Adipose tissue (tissue), 3 donors: ENCODE measurements around the gene RHOV. TPM values are rescaled to one million over a fixed set of nuclear protein-coding genes. Genes with fewer than 3 reads are reported as not detected.

Experiments
- H3K27ac ChIP-seq: one replicate; pipeline ENCODE4 v1.5.1; 2013; ENCODE audit warnings: low read depth, low read length
- WGBS, 3 donors: extraction: QIAGEN DNeasy Blood & Tissue Kit; methylation state at CpG; one replicate each; pipeline ENCODE4 v1.1.7; 2013; 5-methylcytosine and 5-hydroxymethylcytosine counted together
- polyA plus RNA-seq, 3 donors: library from polyadenylated mRNA; stranded (reverse); fragments of 200-250 nt; gene quantifications; one replicate each; pipeline ENCODE4 v1.2.3, GENCODE V29; 2013
- donor health status: healthy with polysubstance abuse.
- donor health status: Bipolar disorder and iron deficiency.
- donor health status: healthy.

Gene RHOV
- polyA plus RNA-seq, 3 donors = 0.30 to 14.6 TPM; not detected in 1

DNA sequence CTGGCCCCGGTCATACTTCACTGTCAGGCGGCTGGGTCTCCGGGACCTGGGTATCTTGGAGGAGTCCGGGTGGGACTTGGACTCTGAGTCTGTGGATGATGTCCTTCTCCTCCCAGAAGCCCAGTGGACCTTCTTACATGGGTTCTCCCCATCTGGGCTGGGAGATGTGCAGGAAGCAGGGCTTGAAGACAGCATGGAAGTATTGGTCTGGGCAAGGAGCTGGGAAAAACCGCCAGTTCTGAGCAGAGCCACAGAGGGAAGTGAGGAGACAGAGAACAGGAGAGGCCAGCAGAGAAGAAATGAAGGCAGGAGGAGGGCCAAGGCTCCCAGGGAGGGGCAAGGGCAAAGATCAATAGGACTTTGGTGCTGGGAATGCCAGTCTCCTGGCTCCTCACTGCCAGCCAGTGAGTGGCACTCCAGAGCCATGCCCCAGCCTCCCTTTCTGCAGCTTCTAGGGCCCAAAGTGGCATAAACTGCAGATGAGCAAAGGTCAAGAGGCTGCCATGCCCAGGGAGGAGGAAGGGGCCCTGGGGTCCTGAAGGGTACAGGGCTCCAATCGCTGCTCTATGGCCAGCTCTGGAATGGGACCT, 45.5 kb downstream of the RHOV start, which contains the start of gene PPP1R14D:
Gene PPP1R14D, minus strand, starts transcription at position 262 of the 590 bp plus-strand sequence. Its CDS starts 67 bp downstream, at position 195.
- H3K27ac ChIP-seq = no peak within 1 kb of the TSS
- WGBS, 3 donors = 88 to 91% (median 90%) methylated on average over 6 of the region's 6 CpGs

GRCh38 chr15:40826423-40827075, 47.5 kb downstream of the RHOV start:
- no peak overlapping the region for H3K27ac ChIP-seq
- 84 to 89% (median 89%) methylated on average over 4 of the region's 4 CpGs for WGBS, 3 donors

DNA sequence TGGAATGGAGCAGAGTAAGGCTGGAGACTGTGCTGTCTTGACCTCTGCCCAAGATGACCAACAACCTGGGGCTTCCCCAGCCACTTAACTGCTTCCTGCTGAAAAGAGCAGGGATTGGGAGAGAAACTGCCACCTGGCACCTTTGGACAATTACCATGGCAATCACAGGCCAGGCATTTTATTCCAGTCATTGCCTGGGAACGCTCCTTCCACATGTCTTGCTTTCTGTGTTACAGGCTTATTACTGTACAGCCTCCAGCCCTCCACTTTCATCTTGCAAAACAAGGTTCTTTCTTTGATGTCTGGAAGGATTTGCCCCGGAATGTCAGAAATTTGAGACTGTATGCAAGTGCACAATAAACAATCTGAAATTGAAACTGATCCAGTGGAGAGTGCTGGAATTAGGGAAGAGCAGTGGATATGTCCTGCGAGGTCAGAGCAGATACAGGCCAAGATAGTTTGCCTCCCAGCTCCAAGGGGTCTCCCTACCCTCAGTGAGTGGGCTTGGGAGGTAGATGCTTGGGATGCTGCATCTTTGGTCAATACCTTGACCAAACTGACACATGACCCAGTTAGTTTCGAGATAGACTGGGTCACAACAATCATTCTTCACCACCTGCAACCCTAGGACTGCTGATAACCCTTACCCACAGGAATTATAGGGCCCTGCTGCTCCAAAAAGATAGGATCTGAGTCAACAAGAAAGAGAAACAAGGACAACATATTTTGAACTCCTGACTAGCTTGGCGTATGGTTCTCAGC, 48.2 kb downstream of the RHOV start:
- H3K27ac ChIP-seq = no peak overlapping the region
- 62 to 69% (median 65%) methylated on average over 5 of the region's 5 CpGs for WGBS, 3 donors

DNA sequence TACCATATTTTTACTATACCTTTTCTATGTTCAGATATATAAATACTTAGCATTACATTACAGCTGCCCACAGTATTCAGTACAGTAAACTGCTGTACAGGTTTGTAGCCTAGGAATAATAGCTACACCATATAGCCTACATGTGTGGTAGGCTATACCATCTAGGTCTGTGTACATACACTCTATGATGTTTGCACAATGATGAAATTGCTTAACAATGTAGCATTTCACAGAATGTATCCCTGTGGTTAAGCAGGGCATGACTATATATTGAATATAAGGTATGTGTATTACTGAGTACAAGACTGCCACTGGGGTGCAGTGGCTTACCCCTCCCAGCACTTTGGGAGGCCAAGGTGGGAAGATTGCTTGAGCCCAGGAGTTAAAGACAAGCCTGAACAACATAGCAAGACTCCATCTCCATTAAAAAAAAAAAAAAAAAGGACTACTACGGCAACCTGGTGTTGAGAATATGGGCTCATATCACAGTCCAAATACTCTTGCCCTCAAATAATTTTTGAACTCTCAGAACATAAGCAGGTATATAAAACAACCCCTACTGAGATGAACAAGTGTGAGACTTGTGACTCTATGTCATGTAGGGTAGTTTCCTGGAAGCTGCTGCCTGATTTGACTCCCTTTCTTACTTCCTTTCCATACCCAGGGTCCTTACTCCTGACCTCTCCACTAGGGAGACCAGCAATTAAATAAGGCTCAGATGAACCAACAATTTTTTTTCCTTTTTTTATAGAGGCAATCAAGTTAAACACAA, 50.3 kb downstream of the RHOV start:
- 86 to 92% (median 88%) methylated on average over 1 of the region's 1 CpG for WGBS, 3 donors
- H3K27ac ChIP-seq = no peak overlapping the region

Other genes starting within 250 kb of the RHOV start
- gene RAD51, start 179.1 kb downstream of the RHOV start, polyA plus RNA-seq = 1 to 10 TPM in 1 of 3 donors, under 1 TPM in 2; 0.24 to 1.0 (median 0.31) TPM
- 10 to 100 TPM; 28.9 to 87.2 (median 41.9) TPM for gene RMDN3, start 119.0 kb downstream of the RHOV start, polyA plus RNA-seq
- 100 to 1,000 TPM in 1 of 3 donors, 10 to 100 TPM in 2; 17.7 to 125 (median 96.5) TPM for gene GCHFR, start 110.2 kb downstream of the RHOV start, polyA plus RNA-seq
- gene C15orf62, start 104.3 kb downstream of the RHOV start, polyA plus RNA-seq = under 1 TPM; 0.17 to 0.67 (median 0.33) TPM
- 10 to 100 TPM; 12.0 to 14.2 (median 13.3) TPM for gene ZFYVE19, start 67.1 kb downstream of the RHOV start, polyA plus RNA-seq
- gene DNAJC17, start 66.8 kb downstream of the RHOV start, polyA plus RNA-seq = 10 to 100 TPM; 22.4 to 41.5 (median 41.0) TPM
- gene PPP1R14D, start 45.5 kb downstream of the RHOV start, polyA plus RNA-seq = 1 to 10 TPM in 1 of 3 donors, under 1 TPM in 1, not detected in 1; 0.13 to 1.2 TPM
- gene SPINT1, start 30.2 kb downstream of the RHOV start, polyA plus RNA-seq = 10 to 100 TPM in 1 of 3 donors, 1 to 10 TPM in 1, under 1 TPM in 1; 0.67 to 52.2 (median 6.2) TPM
- gene VPS18, start 20.2 kb upstream of the RHOV start, polyA plus RNA-seq = 1 to 10 TPM; 4.0 to 9.6 (median 6.9) TPM
- gene DLL4, start 55.1 kb upstream of the RHOV start, polyA plus RNA-seq = 10 to 100 TPM in 1 of 3 donors, 1 to 10 TPM in 2; 3.4 to 14.5 (median 7.2) TPM
- 1 to 10 TPM; 4.8 to 9.4 (median 6.4) TPM for gene CHAC1, start 79.2 kb upstream of the RHOV start, polyA plus RNA-seq
- gene INO80, start 242.0 kb upstream of the RHOV start, polyA plus RNA-seq = 10 to 100 TPM in 2 of 3 donors, 1 to 10 TPM in 1; 7.5 to 17.5 (median 13.4) TPM